HepG2 (cell line): ENCODE data around the gene SGTB. TPM values are rescaled to one million over a fixed set of nuclear protein-coding genes. Genes with fewer than 3 reads are reported as not detected.
A peak's percentile ranks its signal among the peaks of the same experiment; 100 is the strongest.

ENCODE experiments used
- ATF7 ChIP-seq, 2 experiments: fragments of 450-650 bp in 1 of 2; sonication (generic) in 1 of 2; formaldehyde crosslinking in 1 of 2; IDR thresholded peaks; 2 replicates each; pipeline versions ENCODE4 v1.4.0 to v1.6.1; 2016 to 2020; ENCODE audit warnings: antibody characterized with exemption in 1 of 2, mild to moderate bottlenecking in 1 of 2, missing genetic modification reagents in 1 of 2
- CCAR2 ChIP-seq: fragments of 200-400 bp; formaldehyde crosslinking; optimal IDR thresholded peaks from 2 replicates; pipeline ENCODE3; 2018; ENCODE audit warnings: low read depth, mild to moderate bottlenecking, low read length, moderate library complexity
- CHCHD3 ChIP-seq: sonication (generic); formaldehyde crosslinking; IDR thresholded peaks from 2 replicates; pipeline ENCODE4 v1.8.0; 2022; ENCODE audit warnings: mild to moderate bottlenecking, missing genetic modification reagents, moderate library complexity
- FIP1L1 ChIP-seq: fragments of 200-400 bp; formaldehyde crosslinking; IDR thresholded peaks from 2 replicates; pipeline ENCODE4 v1.6.1; 2018; ENCODE audit warnings: low read depth, mild to moderate bottlenecking, low read length, moderate library complexity, borderline replicate concordance; ENCODE audit not compliant: insufficient read depth
- GATAD2A ChIP-seq: IDR thresholded peaks from 2 replicates; pipeline ENCODE4 v1.6.1; 2016
- GTF3A ChIP-seq: sonication (generic); formaldehyde crosslinking; conservative IDR thresholded peaks from 2 replicates; pipeline ENCODE4 v1.4.0; 2020; ENCODE audit warnings: mild to moderate bottlenecking, missing genetic modification reagents
- HMG20A ChIP-seq: IDR thresholded peaks from 2 replicates; pipeline ENCODE4 v1.6.1; 2016; ENCODE audit warnings: borderline replicate concordance
- KLF6 ChIP-seq: IDR thresholded peaks from 2 replicates; pipeline ENCODE4 v1.8.0; 2016; ENCODE audit warnings: missing biosample characterization, missing genetic modification reagents
- MYNN ChIP-seq: sonication (generic); formaldehyde crosslinking; IDR thresholded peaks from 2 replicates; pipeline ENCODE4 v1.4.0; 2020; ENCODE audit warnings: mild to moderate bottlenecking, low read depth, missing genetic modification reagents
- NR2F6 ChIP-seq, 2 experiments: IDR thresholded peaks; 2 replicates each; pipeline ENCODE4 v1.6.1; 2016; ENCODE audit warnings: antibody characterized with exemption in 1 of 2, mild to moderate bottlenecking in 1 of 2
- PBX2 ChIP-seq: IDR thresholded peaks from 2 replicates; pipeline ENCODE4 v1.6.1; 2016; ENCODE audit warnings: control low read depth
- PITX1 ChIP-seq: sonication (generic); formaldehyde crosslinking; IDR thresholded peaks from 2 replicates; pipeline ENCODE4 v1.5.1; 2020; ENCODE audit warnings: mild to moderate bottlenecking, missing genetic modification reagents
- POLR2AphosphoS5 ChIP-seq: IDR thresholded peaks from 2 replicates; pipeline ENCODE4 v1.6.1; 2012; ENCODE audit warnings: low read depth, low read length
- REPIN1 ChIP-seq: sonication (generic); formaldehyde crosslinking; IDR thresholded peaks from 2 replicates; pipeline ENCODE4 v1.8.0; 2022; ENCODE audit warnings: missing genetic modification reagents, low read depth, mild to moderate bottlenecking, borderline replicate concordance
- RFX1 ChIP-seq: fragments of 450-650 bp; IDR thresholded peaks from 2 replicates; pipeline ENCODE4 v1.6.1; 2017
- RNF2 ChIP-seq: fragments of 450-650 bp; conservative IDR thresholded peaks from 2 replicates; pipeline ENCODE4 v1.6.1; 2016; ENCODE audit warnings: low read depth
- RXRA ChIP-seq: sonication (generic); formaldehyde crosslinking; IDR thresholded peaks from 2 replicates; pipeline ENCODE4 v1.5.1; 2020; ENCODE audit warnings: missing genetic modification reagents
- SMAD3 ChIP-seq: sonication (generic); formaldehyde crosslinking; IDR thresholded peaks from 2 replicates; pipeline ENCODE4 v1.4.0; 2020; ENCODE audit warnings: missing genetic modification reagents
- SOX5 ChIP-seq: IDR thresholded peaks from 2 replicates; pipeline ENCODE4 v1.6.1; 2016; ENCODE audit warnings: borderline replicate concordance
- TCF7 ChIP-seq: sonication (generic); IDR thresholded peaks from 2 replicates; pipeline ENCODE4 v1.6.1; 2016; ENCODE audit warnings: antibody characterized with exemption, low read depth
- TGIF2 ChIP-seq: IDR thresholded peaks from 2 replicates; pipeline ENCODE4 v1.6.1; 2016; ENCODE audit warnings: control low read depth, missing compliant biosample characterization
- ZBTB20 ChIP-seq: sonication (generic); formaldehyde crosslinking; IDR thresholded peaks from 2 replicates; pipeline ENCODE4 v1.8.1; 2023; ENCODE audit warnings: missing genetic modification reagents, low read depth, mild to moderate bottlenecking, borderline replicate concordance
- ZC3H4 ChIP-seq: sonication (generic); formaldehyde crosslinking; IDR thresholded peaks from 2 replicates; pipeline ENCODE4 v1.4.0; 2020; ENCODE audit warnings: missing genetic modification reagents, borderline replicate concordance
- ZNF124 ChIP-seq: sonication (generic); formaldehyde crosslinking; IDR thresholded peaks from 2 replicates; pipeline ENCODE4 v1.4.0; 2020; ENCODE audit warnings: missing genetic modification reagents
- ZNF264 ChIP-seq: sonication (generic); formaldehyde crosslinking; IDR thresholded peaks from 2 replicates; pipeline ENCODE4 v1.4.0; 2020; ENCODE audit warnings: missing genetic modification reagents
- ZNF331 ChIP-seq: sonication (generic); formaldehyde crosslinking; IDR thresholded peaks from 2 replicates; pipeline ENCODE4 v1.4.0; 2020; ENCODE audit warnings: missing genetic modification reagents
- ZNF441 ChIP-seq: sonication (generic); formaldehyde crosslinking; IDR thresholded peaks from 2 replicates; pipeline ENCODE4 v1.7.0; 2021; ENCODE audit warnings: missing genetic modification reagents, borderline replicate concordance
- ZNF614 ChIP-seq: IDR thresholded peaks from 2 replicates; pipeline ENCODE4 v1.6.1; 2018; ENCODE audit warnings: missing biosample characterization, missing genetic modification reagents, inconsistent platforms, borderline replicate concordance
- ZNF691 ChIP-seq: sonication (generic); formaldehyde crosslinking; IDR thresholded peaks from 2 replicates; pipeline ENCODE4 v1.4.0; 2020; ENCODE audit warnings: missing genetic modification reagents, low read depth, mild to moderate bottlenecking, borderline replicate concordance
- ZNF761 ChIP-seq: sonication (generic); formaldehyde crosslinking; conservative IDR thresholded peaks from 2 replicates; pipeline ENCODE4 v1.4.0; 2020; ENCODE audit warnings: mild to moderate bottlenecking, missing genetic modification reagents
- ZNF792 ChIP-seq: IDR thresholded peaks from 2 replicates; pipeline ENCODE4 v1.6.1; 2016
- ZUFSP ChIP-seq: sonication (generic); formaldehyde crosslinking; IDR thresholded peaks from 2 replicates; pipeline ENCODE4 v1.9.0; 2021; ENCODE audit warnings: missing genetic modification reagents, mild to moderate bottlenecking, borderline replicate concordance
- polyA plus RNA-seq, 8 experiments: library from polyadenylated mRNA; depleted of rRNA in 3 of 8; stranded (reverse) in 7 of 8; unstranded in 1 of 8; fragments of >200 nt; fragmentation: Illumina TruSeq in 4 of 8; extraction: Trizol in 4 of 8; gene quantifications; 2 replicates each; pipeline versions ENCODE4 v1.2.1 to v1.2.3, GENCODE V29; 2011 to 2016; ENCODE audit warnings: low read depth in 4 of 8, missing spikeins in 1 of 8, mixed read lengths in 1 of 8; ENCODE audit not compliant: insufficient read depth in 1 of 8
- total RNA-seq, 5 experiments: library from RNA; depleted of rRNA; stranded (reverse); fragments of >200 nt; fragmentation: Illumina TruSeq; extraction: Trizol; gene quantifications; 2 replicates each; pipeline ENCODE4 v1.2.3, GENCODE V29; 2016; ENCODE audit warnings: low read depth in 1 of 5

The SGTB gene
- total and polyA plus RNA-seq, 2 of the 13 experiments (the other 11 are each of a cell fraction or from before 2014, with no cell fraction given), result 5.2 to 11.2 TPM

- TF ChIP-seq ZNF264 (no peak), PBX2 (CRISPR knock-in tag) (no peak), GTF3A (no peak), GATAD2A (CRISPR knock-in tag) (peak; percentile 83), SOX5 (CRISPR knock-in tag) (peak; percentile 73; the same call in 1 of the 2 replicates), ZNF761 (no peak), KLF6 (CRISPR knock-in tag) (0 out of 2 replicates have a peak, but pooled peaks have one; percentile 51), ZBTB20 (CRISPR knock-in tag) (0 out of 2 replicates have a peak, but pooled peaks have one; percentile 36), CCAR2 (no peak), FIP1L1 (no peak), NR2F6 (IDR thresholded peaks at IDR 0.05) (peak; percentile 51; the same call in 1 of the 2 replicates), NR2F6 (CRISPR knock-in tag; IDR thresholded peaks at IDR 0.05) (peak; percentile 84), RFX1 (no peak), PITX1 (CRISPR knock-in tag) (peak; percentile 86), ZNF124 (CRISPR knock-in tag) (no peak), RNF2 (no peak), ZNF331 (CRISPR knock-in tag) (peak; percentile 44; the same call in 1 of the 2 replicates), ZC3H4 (CRISPR knock-in tag) (no peak), ZNF691 (peak; percentile 50; the same call in 1 of the 2 replicates), ZNF441 (CRISPR knock-in tag) (no peak), ZNF792 (CRISPR knock-in tag) (no peak), POLR2AphosphoS5 (no peak), ZNF614 (CRISPR knock-in tag) (peak; percentile 49; the same call in 1 of the 2 replicates), MYNN (CRISPR knock-in tag) (no peak), RXRA (CRISPR knock-in tag) (0 out of 2 replicates have a peak, but pooled peaks have one; percentile 28), CHCHD3 (CRISPR knock-in tag) (no peak), REPIN1 (CRISPR knock-in tag) (no peak), HMG20A (CRISPR knock-in tag) (peak; percentile 57; the same call in 1 of the 2 replicates), TGIF2 (CRISPR knock-in tag) (no peak), ZUFSP (CRISPR knock-in tag) (no peak), ATF7 (IDR thresholded peaks at IDR 0.05) (no peak), ATF7 (CRISPR knock-in tag; IDR thresholded peaks at IDR 0.05) (no peak), TCF7 (peak; percentile 41; the same call in 1 of the 2 replicates), SMAD3 (peak; percentile 58; the same call in 1 of the 2 replicates)
These were observed 70.8 kb downstream of the SGTB start (continued) for GRCh38 chr5:65651144-65651543.
